Smooth muscle cell (in vitro differentiated cells): ENCODE data around the gene MMP24OS. TPM values are rescaled to one million over a fixed set of nuclear protein-coding genes. Genes with fewer than 3 reads are reported as not detected.
"Not testable (repeated sequence)": the region's sequence is repeated elsewhere in the genome, so short reads cannot be mapped to it uniquely, and the experiment has no call there.

Source experiments
- DNase-seq: peaks from one replicate; lab custom pipeline; 2025; ENCODE audit not compliant: unreplicated experiment; lab: John Stamatoyannopoulos, UW
- H2AFZ ChIP-seq: fragments of 200-600 bp; sonication (generic); 2 replicates; pipeline ENCODE4 v1.6.0; 2016; ENCODE audit warnings: antibody characterized with exemption, low read depth, mild to moderate bottlenecking
- H3F3A ChIP-seq: fragments of 200-600 bp; sonication (generic); 2 replicates; pipeline ENCODE4 v1.6.0; 2017; ENCODE audit warnings: antibody characterized with exemption, low read depth
- H3K27ac ChIP-seq: fragments of 200-600 bp; sonication (generic); 2 replicates; pipeline ENCODE4 v1.5.1; 2016; ENCODE audit warnings: low read depth, mild to moderate bottlenecking
- H3K27me3 ChIP-seq: fragments of 200-600 bp; sonication (generic); 2 replicates; pipeline ENCODE4 v1.6.1; 2016; ENCODE audit warnings: low read depth, mild to moderate bottlenecking
- H3K36me3 ChIP-seq: fragments of 200-600 bp; sonication (generic); 2 replicates; pipeline ENCODE4 v1.5.1; 2016; ENCODE audit warnings: low read depth
- H3K4me1 ChIP-seq: fragments of 200-600 bp; sonication (generic); 2 replicates; pipeline ENCODE4 v1.5.1; 2016; ENCODE audit warnings: low read depth
- H3K4me2 ChIP-seq: fragments of 200-600 bp; sonication (generic); 2 replicates; pipeline ENCODE4 v1.6.0; 2016; ENCODE audit warnings: mild to moderate bottlenecking
- H3K4me3 ChIP-seq: fragments of 200-600 bp; sonication (generic); 2 replicates; pipeline ENCODE4 v1.5.1; 2016; ENCODE audit warnings: mild to moderate bottlenecking
- H3K79me2 ChIP-seq: fragments of 200-600 bp; sonication (generic); 2 replicates; pipeline ENCODE4 v1.6.0; 2016; ENCODE audit warnings: low read depth, mild to moderate bottlenecking
- H3K9ac ChIP-seq: fragments of 200-600 bp; sonication (generic); 2 replicates; pipeline ENCODE4 v1.6.0; 2016; ENCODE audit warnings: low read depth
- H3K9me3 ChIP-seq: fragments of 200-600 bp; sonication (generic); replicated peaks from 2 replicates; pipeline ENCODE4 v1.5.1; 2016; ENCODE audit warnings: low read depth
- H4K20me1 ChIP-seq: fragments of 200-600 bp; sonication (generic); 2 replicates; pipeline ENCODE4 v1.6.0; 2016; ENCODE audit warnings: low read depth
- WGBS: methylation state at CpG from one replicate; pipeline ENCODE4 v1.1.7; 2016; ENCODE audit warnings: low lambda C conversion rate; 5-methylcytosine and 5-hydroxymethylcytosine counted together
- polyA plus RNA-seq: library from polyadenylated mRNA; unstranded; fragments of >200 nt; fragmentation: Nextera tagmentation; extraction: Ambion mirVana; gene quantifications from 2 replicates; pipeline ENCODE4 v1.2.1, GENCODE V29; 2016
- total RNA-seq: library from RNA; depleted of rRNA; stranded (reverse); fragments of >200 nt; gene quantifications from 2 replicates; pipeline ENCODE4 v1.2.3, GENCODE V29; 2014
- TF ChIP-seq, protein P1 (sequence below): fragments of 200-600 bp; sonication (generic); IDR thresholded peaks from 2 replicates; pipeline ENCODE4 v1.5.1; 2017; ENCODE audit warnings: borderline replicate concordance, mild to moderate bottlenecking, antibody characterized with exemption; ENCODE audit not compliant: insufficient read depth, poor library complexity, severe bottlenecking

Gene MMP24OS
- total and polyA plus RNA-seq, 2 experiments from 2014 or later = 14.3 to 44.7 TPM

DNA sequence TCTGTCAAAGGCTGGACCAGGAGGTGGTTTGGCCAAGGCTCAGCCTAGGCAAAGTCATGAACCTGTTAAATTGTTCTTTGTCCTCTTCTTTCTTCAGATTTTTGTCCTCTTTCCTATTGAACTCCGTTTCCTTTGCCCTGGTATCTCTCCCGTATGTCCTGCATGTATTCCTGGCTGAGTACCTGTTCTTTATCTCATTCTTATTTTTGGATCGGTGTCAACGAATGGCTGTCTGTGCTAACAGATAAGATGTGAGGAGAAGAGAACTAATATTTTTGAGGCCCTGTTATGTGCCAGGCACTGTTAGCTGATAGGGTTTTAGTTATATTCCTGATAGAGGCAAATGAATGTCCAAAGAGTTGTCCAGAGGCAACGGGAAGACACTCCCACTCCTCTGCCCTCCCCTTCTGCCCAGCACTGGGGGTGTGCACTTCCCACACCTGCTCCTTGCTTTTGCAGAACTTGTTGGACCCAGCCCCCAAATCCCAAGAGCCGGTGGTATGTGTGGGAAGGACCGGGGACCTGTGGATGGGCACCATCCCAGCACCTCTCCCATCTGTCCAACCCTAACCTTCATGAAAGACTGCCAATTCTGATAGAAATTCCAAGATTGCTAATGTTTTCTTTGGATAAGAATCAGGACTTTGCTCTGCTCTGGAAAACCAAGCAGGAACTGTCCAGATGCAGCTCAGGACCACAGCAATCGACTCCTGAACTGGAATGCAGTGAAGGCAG lies 20.6 kb downstream of the MMP24OS start:
- no peaks in the 10 kb centered on the region for H4K20me1 ChIP-seq
- H3F3A ChIP-seq = no peaks in the 10 kb centered on the region
- no peak overlapping the region for H3K9ac ChIP-seq
- H3K79me2 ChIP-seq = no peaks in the 10 kb centered on the region
- H3K27ac ChIP-seq = no peak overlapping the region
- peaks cover 10% of the 10 kb centered on the region for H3K4me1 ChIP-seq
- TF ChIP-seq, protein P1, sequence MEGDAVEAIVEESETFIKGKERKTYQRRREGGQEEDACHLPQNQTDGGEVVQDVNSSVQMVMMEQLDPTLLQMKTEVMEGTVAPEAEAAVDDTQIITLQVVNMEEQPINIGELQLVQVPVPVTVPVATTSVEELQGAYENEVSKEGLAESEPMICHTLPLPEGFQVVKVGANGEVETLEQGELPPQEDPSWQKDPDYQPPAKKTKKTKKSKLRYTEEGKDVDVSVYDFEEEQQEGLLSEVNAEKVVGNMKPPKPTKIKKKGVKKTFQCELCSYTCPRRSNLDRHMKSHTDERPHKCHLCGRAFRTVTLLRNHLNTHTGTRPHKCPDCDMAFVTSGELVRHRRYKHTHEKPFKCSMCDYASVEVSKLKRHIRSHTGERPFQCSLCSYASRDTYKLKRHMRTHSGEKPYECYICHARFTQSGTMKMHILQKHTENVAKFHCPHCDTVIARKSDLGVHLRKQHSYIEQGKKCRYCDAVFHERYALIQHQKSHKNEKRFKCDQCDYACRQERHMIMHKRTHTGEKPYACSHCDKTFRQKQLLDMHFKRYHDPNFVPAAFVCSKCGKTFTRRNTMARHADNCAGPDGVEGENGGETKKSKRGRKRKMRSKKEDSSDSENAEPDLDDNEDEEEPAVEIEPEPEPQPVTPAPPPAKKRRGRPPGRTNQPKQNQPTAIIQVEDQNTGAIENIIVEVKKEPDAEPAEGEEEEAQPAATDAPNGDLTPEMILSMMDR = no peak
- no peak for DNase-seq
- H2AFZ ChIP-seq = no peak overlapping the region
- H3K4me3 ChIP-seq = no peak overlapping the region
- no peaks in the 10 kb centered on the region for H3K27me3 ChIP-seq
- WGBS = 91% methylated on average over 8 of the region's 8 CpGs
- H3K4me2 ChIP-seq = no peak overlapping the region
- no peaks in the 10 kb centered on the region for H3K9me3 ChIP-seq
- no peaks in the 10 kb centered on the region for H3K36me3 ChIP-seq

DNA sequence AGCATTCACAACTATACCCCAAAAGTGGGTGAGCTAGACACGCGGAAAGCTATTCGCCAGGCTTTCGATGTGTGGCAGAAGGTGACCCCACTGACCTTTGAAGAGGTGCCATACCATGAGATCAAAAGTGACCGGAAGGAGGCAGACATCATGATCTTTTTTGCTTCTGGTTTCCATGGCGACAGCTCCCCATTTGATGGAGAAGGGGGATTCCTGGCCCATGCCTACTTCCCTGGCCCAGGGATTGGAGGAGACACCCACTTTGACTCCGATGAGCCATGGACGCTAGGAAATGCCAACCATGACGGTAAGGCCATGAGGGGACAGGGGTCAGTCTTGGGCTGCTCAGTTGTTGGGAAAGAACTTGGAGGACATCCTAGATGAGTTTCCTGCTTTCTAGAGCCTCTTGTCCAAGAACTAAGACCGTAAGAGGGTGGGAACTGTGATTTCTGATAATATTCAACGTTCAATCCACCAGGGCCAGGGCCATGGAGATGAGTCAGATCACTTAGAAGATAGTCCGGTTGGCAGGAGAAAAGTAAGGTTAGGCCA lies 23.4 kb downstream of the MMP24OS start:
- Histone ChIP-seq H3K27ac (no peak overlapping the region), H3K79me2 (no peaks in the 10 kb centered on the region), H3F3A (no peaks in the 10 kb centered on the region), H3K9ac (no peak overlapping the region), H4K20me1 (no peaks in the 10 kb centered on the region), H3K4me1 (peaks cover 1% of the 10 kb centered on the region), H3K4me2 (no peak overlapping the region), H3K9me3 (no peaks in the 10 kb centered on the region), H3K36me3 (no peaks in the 10 kb centered on the region), H3K27me3 (no peaks in the 10 kb centered on the region), H3K4me3 (no peak overlapping the region), H2AFZ (no peak overlapping the region)
- TF ChIP-seq, protein P1 = no peak
- WGBS = 91% methylated on average over 12 of the region's 12 CpGs
- DNase-seq = no peak

DNA sequence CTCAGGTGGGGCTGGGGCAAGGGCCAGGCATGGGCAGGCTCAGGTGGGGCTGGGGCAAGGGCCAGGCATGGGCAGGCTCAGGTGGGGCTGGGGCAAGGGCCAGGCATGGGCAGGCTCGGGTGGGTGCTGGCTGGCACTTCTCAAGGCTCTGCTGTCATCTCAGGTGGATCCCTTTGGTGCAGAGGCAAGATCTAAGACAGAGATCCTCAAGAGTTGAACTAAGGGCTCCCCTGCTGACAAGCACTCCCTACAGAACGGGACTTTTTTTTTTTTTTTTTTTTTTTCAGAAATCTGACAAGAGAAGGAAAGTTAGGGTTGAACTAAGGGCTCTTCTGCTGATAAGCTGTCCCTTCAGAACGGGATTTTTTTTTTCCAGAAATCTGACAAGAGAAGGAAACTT lies 24.9 kb downstream of the MMP24OS start:
- TF ChIP-seq, protein P1 = no peak
- H2AFZ ChIP-seq = no peak overlapping the region
- no peak for DNase-seq
- no peaks in the 10 kb centered on the region for H3K27me3 ChIP-seq
- no peaks in the 10 kb centered on the region for H3F3A ChIP-seq
- no peaks in the 10 kb centered on the region for H3K79me2 ChIP-seq
- 75% methylated on average over 3 of the region's 3 CpGs for WGBS
- peaks cover 14% of the 10 kb centered on the region for H4K20me1 ChIP-seq
- no peak overlapping the region for H3K9ac ChIP-seq
- no peaks in the 10 kb centered on the region for H3K4me1 ChIP-seq
- H3K4me2 ChIP-seq = no peak overlapping the region
- no peak overlapping the region for H3K4me3 ChIP-seq
- H3K27ac ChIP-seq = no peak overlapping the region
- H3K9me3 ChIP-seq = no peaks in the 10 kb centered on the region
- no peaks in the 10 kb centered on the region for H3K36me3 ChIP-seq

DNA sequence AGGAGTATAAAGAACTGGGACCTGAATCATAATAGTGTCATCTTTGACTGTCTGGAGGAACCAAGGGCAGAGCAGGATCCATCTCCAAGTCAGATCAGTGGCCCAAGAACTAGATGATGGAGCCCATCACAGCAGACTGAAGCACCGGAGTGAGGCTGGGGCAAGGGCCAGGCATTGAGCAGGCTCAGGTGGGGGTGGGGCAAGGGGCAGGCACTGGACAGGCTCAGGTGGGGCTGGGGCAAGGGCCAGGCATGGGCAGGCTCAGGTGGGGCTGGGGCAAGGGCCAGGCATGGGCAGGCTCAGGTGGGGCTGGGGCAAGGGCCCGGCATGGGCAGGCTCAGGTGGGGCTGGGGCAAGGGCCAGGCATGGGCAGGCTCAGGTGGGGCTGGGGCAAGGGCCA lies 25.3 kb downstream of the MMP24OS start:
- H3K79me2 ChIP-seq = not testable (repeated sequence)

More for the DNA sequence above, 25.3 kb downstream of the MMP24OS start:
- not testable (repeated sequence) for H3F3A ChIP-seq, H3K9me3 ChIP-seq, H3K4me2 ChIP-seq, H3K36me3 ChIP-seq, DNase-seq, H3K27me3 ChIP-seq, H3K27ac ChIP-seq, H3K9ac ChIP-seq, H3K4me3 ChIP-seq, H2AFZ ChIP-seq, H3K4me1 ChIP-seq
- H4K20me1 ChIP-seq = peaks cover 18% of the 10 kb centered on the region
- WGBS = 100% methylated on average over 2 of the region's 2 CpGs
